ENCODE measurements around the gene NSMCE3. TPM values are rescaled to one million over a fixed set of nuclear protein-coding genes. Genes with fewer than 3 reads are reported as not detected.

Gene NSMCE3
- total and polyA plus RNA-seq, 2 donors, result 9.5 to 10.9 TPM

GRCh38 chr15:29299784-29300183, 30.2 kb upstream of the NSMCE3 start:
- Histone ChIP-seq H3K27me3 (ENCODE audit: control insufficient read depth in 2 of 2, insufficient read depth in 1 of 2, low read length in 1 of 2) (no peaks in the 10 kb centered on the region), H3K4me1 (ENCODE audit: control insufficient read depth in 2 of 2, insufficient read depth in 2 of 2, low read length in 2 of 2) (no peaks in the 10 kb centered on the region), H3K36me3 (ENCODE audit: control insufficient read depth in 2 of 2, insufficient read depth in 2 of 2, low read length in 1 of 2) (no peaks in the 10 kb centered on the region), H3K4me3 (ENCODE audit: low read length in 2 of 2) (no peak overlapping the region), H3K9me3 (ENCODE audit: control insufficient read depth in 2 of 2, insufficient read depth in 1 of 2, low read length in 1 of 2) (no peaks in the 10 kb centered on the region), H3K27ac (ENCODE audit: low read depth in 1 of 2, low read length in 1 of 2) (no peak overlapping the region)
- DNase-seq (ENCODE audit: low read depth in 6 of 9, low spot score in 9 of 9), result no peak

GRCh38 chr15:29299331-29299730, 29.7 kb upstream of the NSMCE3 start:
- DNase-seq (ENCODE audit: low read depth in 6 of 9, low spot score in 9 of 9), result no peak
- H3K36me3 ChIP-seq (ENCODE audit: control insufficient read depth in 2 of 2, insufficient read depth in 2 of 2, low read length in 1 of 2), result no peaks in the 10 kb centered on the region
- no peak overlapping the region for H3K4me3 ChIP-seq (ENCODE audit: low read length in 2 of 2)
- no peaks in the 10 kb centered on the region for H3K4me1 ChIP-seq (ENCODE audit: control insufficient read depth in 2 of 2, insufficient read depth in 2 of 2, low read length in 2 of 2)
- H3K27me3 ChIP-seq (ENCODE audit: control insufficient read depth in 2 of 2, insufficient read depth in 1 of 2, low read length in 1 of 2), result no peaks in the 10 kb centered on the region
- WGBS, result 92% methylated on average over 3 of the region's 3 CpGs
- H3K9me3 ChIP-seq (ENCODE audit: control insufficient read depth in 2 of 2, insufficient read depth in 1 of 2, low read length in 1 of 2), result no peaks in the 10 kb centered on the region
- no peak overlapping the region for H3K27ac ChIP-seq (ENCODE audit: low read depth in 1 of 2, low read length in 1 of 2)

GRCh38 chr15:29294732-29295325, 25.2 kb upstream of the NSMCE3 start:
- H3K27me3 ChIP-seq (ENCODE audit: control insufficient read depth in 2 of 2, insufficient read depth in 1 of 2, low read length in 1 of 2), result no peaks in the 10 kb centered on the region

GRCh38 chr15:29291067-29291845, 21.6 kb upstream of the NSMCE3 start:
- no peak overlapping the region for H3K4me3 ChIP-seq (ENCODE audit: low read length in 2 of 2)
- no peak overlapping the region for H3K27ac ChIP-seq (ENCODE audit: low read depth in 1 of 2, low read length in 1 of 2)
- H3K4me1 ChIP-seq (ENCODE audit: control insufficient read depth in 2 of 2, insufficient read depth in 2 of 2, low read length in 2 of 2), result no peaks in the 10 kb centered on the region
- H3K27me3 ChIP-seq (ENCODE audit: control insufficient read depth in 2 of 2, insufficient read depth in 1 of 2, low read length in 1 of 2), result peaks cover 0 to 2% of the 10 kb centered on the region in 2 donors
- no peaks in the 10 kb centered on the region for H3K36me3 ChIP-seq (ENCODE audit: control insufficient read depth in 2 of 2, insufficient read depth in 2 of 2, low read length in 1 of 2)
- DNase-seq (ENCODE audit: low read depth in 6 of 9, low spot score in 9 of 9), result no peak
- WGBS, result 90% methylated on average over 5 of the region's 5 CpGs
- no peaks in the 10 kb centered on the region for H3K9me3 ChIP-seq (ENCODE audit: control insufficient read depth in 2 of 2, insufficient read depth in 1 of 2, low read length in 1 of 2)

More at GRCh38 chr15:29294732-29295325, 25.2 kb upstream of the NSMCE3 start:
- H3K27ac ChIP-seq (ENCODE audit: low read depth in 1 of 2, low read length in 1 of 2), result no peak overlapping the region
- 77% methylated on average over 7 of the region's 7 CpGs for WGBS
- H3K9me3 ChIP-seq (ENCODE audit: control insufficient read depth in 2 of 2, insufficient read depth in 1 of 2, low read length in 1 of 2), result no peaks in the 10 kb centered on the region
- DNase-seq (ENCODE audit: low read depth in 6 of 9, low spot score in 9 of 9), result no peak
- H3K4me3 ChIP-seq (ENCODE audit: low read length in 2 of 2), result no peak overlapping the region
- H3K36me3 ChIP-seq (ENCODE audit: control insufficient read depth in 2 of 2, insufficient read depth in 2 of 2, low read length in 1 of 2), result no peaks in the 10 kb centered on the region
- no peaks in the 10 kb centered on the region for H3K4me1 ChIP-seq (ENCODE audit: control insufficient read depth in 2 of 2, insufficient read depth in 2 of 2, low read length in 2 of 2)

- Histone ChIP-seq H3K4me1 (ENCODE audit: control insufficient read depth in 2 of 2, insufficient read depth in 2 of 2, low read length in 2 of 2) (no peaks in the 10 kb centered on the region), H3K27me3 (ENCODE audit: control insufficient read depth in 2 of 2, insufficient read depth in 1 of 2, low read length in 1 of 2) (peaks cover 0 to 2% of the 10 kb centered on the region in 2 donors), H3K9me3 (ENCODE audit: control insufficient read depth in 2 of 2, insufficient read depth in 1 of 2, low read length in 1 of 2) (no peaks in the 10 kb centered on the region), H3K27ac (ENCODE audit: low read depth in 1 of 2, low read length in 1 of 2) (no peak overlapping the region), H3K4me3 (ENCODE audit: low read length in 2 of 2) (no peak overlapping the region), H3K36me3 (ENCODE audit: control insufficient read depth in 2 of 2, insufficient read depth in 2 of 2, low read length in 1 of 2) (no peaks in the 10 kb centered on the region)
- DNase-seq (ENCODE audit: low read depth in 6 of 9, low spot score in 9 of 9), result no peak
- WGBS, result 91% methylated on average over 3 of the region's 3 CpGs
Measured at GRCh38 chr15:29289173-29289572, 19.6 kb upstream of the NSMCE3 start.

GRCh38 chr15:29285386-29285785, 15.8 kb upstream of the NSMCE3 start:
- Histone ChIP-seq H3K4me1 (ENCODE audit: control insufficient read depth in 2 of 2, insufficient read depth in 2 of 2, low read length in 2 of 2) (no peaks in the 10 kb centered on the region), H3K4me3 (ENCODE audit: low read length in 2 of 2) (no peak overlapping the region), H3K27ac (ENCODE audit: low read depth in 1 of 2, low read length in 1 of 2) (no peak overlapping the region), H3K36me3 (ENCODE audit: control insufficient read depth in 2 of 2, insufficient read depth in 2 of 2, low read length in 1 of 2) (no peaks in the 10 kb centered on the region), H3K9me3 (ENCODE audit: control insufficient read depth in 2 of 2, insufficient read depth in 1 of 2, low read length in 1 of 2) (no peaks in the 10 kb centered on the region), H3K27me3 (ENCODE audit: control insufficient read depth in 2 of 2, insufficient read depth in 1 of 2, low read length in 1 of 2) (peaks cover 0 to 11% of the 10 kb centered on the region in 2 donors)
- DNase-seq (ENCODE audit: low read depth in 6 of 9, low spot score in 9 of 9), result no peak

- WGBS, result 77% methylated on average over 1 of the region's 1 CpG
Measured at GRCh38 chr15:29283381-29283780, 13.8 kb upstream of the NSMCE3 start.

GRCh38 chr15:29280514-29280913, 10.9 kb upstream of the NSMCE3 start:
- H3K27ac ChIP-seq (ENCODE audit: low read depth in 1 of 2, low read length in 1 of 2), result no peak overlapping the region
- no peaks in the 10 kb centered on the region for H3K4me1 ChIP-seq (ENCODE audit: control insufficient read depth in 2 of 2, insufficient read depth in 2 of 2, low read length in 2 of 2)
- no peak for DNase-seq (ENCODE audit: low read depth in 6 of 9, low spot score in 9 of 9)
- 64% methylated on average over 7 of the region's 7 CpGs for WGBS
- H3K4me3 ChIP-seq (ENCODE audit: low read length in 2 of 2), result no peak overlapping the region
- H3K9me3 ChIP-seq (ENCODE audit: control insufficient read depth in 2 of 2, insufficient read depth in 1 of 2, low read length in 1 of 2), result no peaks in the 10 kb centered on the region
- H3K36me3 ChIP-seq (ENCODE audit: control insufficient read depth in 2 of 2, insufficient read depth in 2 of 2, low read length in 1 of 2), result no peaks in the 10 kb centered on the region
- H3K27me3 ChIP-seq (ENCODE audit: control insufficient read depth in 2 of 2, insufficient read depth in 1 of 2, low read length in 1 of 2), result peaks cover 0 to 10% of the 10 kb centered on the region in 2 donors

More at GRCh38 chr15:29283381-29283780, 13.8 kb upstream of the NSMCE3 start:
- H3K4me1 ChIP-seq (ENCODE audit: control insufficient read depth in 2 of 2, insufficient read depth in 2 of 2, low read length in 2 of 2), result no peaks in the 10 kb centered on the region
- H3K4me3 ChIP-seq (ENCODE audit: low read length in 2 of 2), result no peak overlapping the region
- no peak for DNase-seq (ENCODE audit: low read depth in 6 of 9, low spot score in 9 of 9)
- no peaks in the 10 kb centered on the region for H3K36me3 ChIP-seq (ENCODE audit: control insufficient read depth in 2 of 2, insufficient read depth in 2 of 2, low read length in 1 of 2)
- peaks cover 0 to 12% of the 10 kb centered on the region in 2 donors for H3K27me3 ChIP-seq (ENCODE audit: control insufficient read depth in 2 of 2, insufficient read depth in 1 of 2, low read length in 1 of 2)
- H3K9me3 ChIP-seq (ENCODE audit: control insufficient read depth in 2 of 2, insufficient read depth in 1 of 2, low read length in 1 of 2), result no peaks in the 10 kb centered on the region
- H3K27ac ChIP-seq (ENCODE audit: low read depth in 1 of 2, low read length in 1 of 2), result no peak overlapping the region

- Histone ChIP-seq H3K4me1 (ENCODE audit: control insufficient read depth in 2 of 2, insufficient read depth in 2 of 2, low read length in 2 of 2) (no peaks in the 10 kb centered on the region), H3K4me3 (ENCODE audit: low read length in 2 of 2) (no peak overlapping the region), H3K36me3 (ENCODE audit: control insufficient read depth in 2 of 2, insufficient read depth in 2 of 2, low read length in 1 of 2) (no peaks in the 10 kb centered on the region), H3K27ac (ENCODE audit: low read depth in 1 of 2, low read length in 1 of 2) (no peak overlapping the region), H3K9me3 (ENCODE audit: control insufficient read depth in 2 of 2, insufficient read depth in 1 of 2, low read length in 1 of 2) (no peaks in the 10 kb centered on the region), H3K27me3 (ENCODE audit: control insufficient read depth in 2 of 2, insufficient read depth in 1 of 2, low read length in 1 of 2) (peaks cover 0 to 10% of the 10 kb centered on the region in 2 donors)
- WGBS, result 91% methylated on average over 3 of the region's 3 CpGs
- DNase-seq (ENCODE audit: low read depth in 6 of 9, low spot score in 9 of 9), result no peak
Measured at GRCh38 chr15:29278436-29279105, 8.9 kb upstream of the NSMCE3 start.

Data from thymus (tissue), 11 donors.